H9 (cell line): ENCODE data around the gene ST6GALNAC5. TPM values are rescaled to one million over a fixed set of nuclear protein-coding genes. Genes with fewer than 3 reads are reported as not detected.

Source experiments
- DNase-seq: peaks from one replicate; pipeline ENCODE4 v3.0.0-alpha.2; 2017
- H2AFZ ChIP-seq: one replicate; pipeline ENCODE4 v1.6.1; 2013; ENCODE audit warnings: mild to moderate bottlenecking, low read length, control low read depth, moderate library complexity
- H2AK5ac ChIP-seq: 2 replicates; pipeline ENCODE4 v1.6.1; 2013; ENCODE audit warnings: low read length, control low read depth, mixed read lengths; ENCODE audit not compliant: insufficient read length
- H2BK120ac ChIP-seq: one replicate; pipeline ENCODE4 v1.6.1; 2013; ENCODE audit warnings: low read depth, mild to moderate bottlenecking, low read length, control low read depth, inconsistent platforms; ENCODE audit not compliant: poor library complexity, severe bottlenecking
- H2BK12ac ChIP-seq: 2 replicates; pipeline ENCODE4 v1.6.1; 2013; ENCODE audit warnings: low read length, control low read depth, mixed read lengths, low read depth; ENCODE audit not compliant: insufficient read length
- H2BK15ac ChIP-seq: 2 replicates; pipeline ENCODE4 v1.6.1; 2013; ENCODE audit warnings: low read depth, low read length, control low read depth
- H2BK20ac ChIP-seq: one replicate; pipeline ENCODE4 v1.6.1; 2013; ENCODE audit warnings: low read depth, mild to moderate bottlenecking, low read length, control low read depth, inconsistent platforms; ENCODE audit not compliant: poor library complexity, severe bottlenecking
- H2BK5ac ChIP-seq: 2 replicates; pipeline ENCODE4 v1.6.1; 2013; ENCODE audit warnings: low read length, control low read depth, mixed read lengths; ENCODE audit not compliant: insufficient read length
- H3K14ac ChIP-seq: 2 replicates; pipeline ENCODE4 v1.6.1; 2013; ENCODE audit warnings: low read length, control low read depth; ENCODE audit not compliant: insufficient read depth
- H3K18ac ChIP-seq: 2 replicates; pipeline ENCODE4 v1.6.1; 2013; ENCODE audit warnings: low read depth, mild to moderate bottlenecking, mixed read lengths, low read length, control low read depth; ENCODE audit not compliant: insufficient read length
- H3K23ac ChIP-seq: 2 replicates; pipeline ENCODE4 v1.6.1; 2013; ENCODE audit warnings: low read length, control low read depth, mixed read lengths, low read depth; ENCODE audit not compliant: insufficient read length
- H3K23me2 ChIP-seq: 2 replicates; pipeline ENCODE4 v1.6.1; 2013; ENCODE audit warnings: low read depth, mild to moderate bottlenecking, mixed read lengths, low read length, control low read depth; ENCODE audit not compliant: insufficient read length, poor library complexity, severe bottlenecking
- H3K27ac ChIP-seq: 2 replicates; pipeline ENCODE4 v1.5.1; 2013; ENCODE audit warnings: low read length, control low read depth, mixed read lengths, low read depth; ENCODE audit not compliant: insufficient read length
- H3K27me3 ChIP-seq: 2 replicates; pipeline ENCODE4 v1.6.1; 2013; ENCODE audit warnings: low read length, control low read depth, inconsistent platforms; ENCODE audit not compliant: insufficient read depth
- H3K4ac ChIP-seq: 2 replicates; pipeline ENCODE4 v1.6.1; 2013; ENCODE audit warnings: low read depth, mild to moderate bottlenecking, control low read depth, inconsistent platforms, low read length, moderate library complexity
- H3K4me1 ChIP-seq: 2 replicates; pipeline ENCODE4 v1.6.1; 2013; ENCODE audit warnings: low read length, control low read depth, inconsistent platforms; ENCODE audit not compliant: insufficient read depth
- H3K4me2 ChIP-seq: 2 replicates; pipeline ENCODE4 v1.6.1; 2013; ENCODE audit warnings: low read length, control low read depth, mixed read lengths; ENCODE audit not compliant: insufficient read length, insufficient read depth
- H3K56ac ChIP-seq: 2 replicates; pipeline ENCODE4 v1.6.1; 2013; ENCODE audit warnings: low read depth, mild to moderate bottlenecking, mixed read lengths, low read length, control low read depth; ENCODE audit not compliant: insufficient read length
- H3K79me1 ChIP-seq: 2 replicates; pipeline ENCODE4 v1.6.1; 2013; ENCODE audit warnings: low read depth, mild to moderate bottlenecking, moderate library complexity, low read length, control low read depth, inconsistent platforms; ENCODE audit not compliant: insufficient read depth, poor library complexity, severe bottlenecking
- H3K79me2 ChIP-seq: 2 replicates; pipeline ENCODE4 v1.6.1; 2013; ENCODE audit warnings: low read length, control low read depth, inconsistent platforms; ENCODE audit not compliant: insufficient read depth
- H3K9ac ChIP-seq: 2 replicates; pipeline ENCODE4 v1.6.1; 2013; ENCODE audit warnings: low read length, control low read depth, mixed read lengths; ENCODE audit not compliant: insufficient read length; ENCODE audit errors: extremely low read depth
- H3K9me3 ChIP-seq: one replicate; pipeline ENCODE4 v1.6.1; 2013; ENCODE audit warnings: low read depth, low read length, inconsistent platforms; ENCODE audit not compliant: control insufficient read depth
- H3T11ph ChIP-seq: one replicate; pipeline ENCODE4 v1.6.1; 2013; ENCODE audit warnings: mild to moderate bottlenecking, low read length, control low read depth, inconsistent platforms
- H4K20me1 ChIP-seq: one replicate; pipeline ENCODE4 v1.6.1; 2013; ENCODE audit not compliant: control insufficient read depth, insufficient read length, insufficient read depth
- H4K5ac ChIP-seq: 2 replicates; pipeline ENCODE4 v1.6.1; 2013; ENCODE audit warnings: low read depth, mild to moderate bottlenecking, mixed read lengths, low read length, control low read depth; ENCODE audit not compliant: insufficient read length
- H4K8ac ChIP-seq: replicated peaks from 2 replicates; pipeline ENCODE4 v1.6.1; 2013; ENCODE audit warnings: low read length, control low read depth, mixed read lengths, low read depth; ENCODE audit not compliant: insufficient read length
- H4K91ac ChIP-seq: 2 replicates; pipeline ENCODE4 v1.6.1; 2013; ENCODE audit warnings: low read depth, mild to moderate bottlenecking, moderate library complexity, mixed read lengths, low read length, control low read depth; ENCODE audit not compliant: insufficient read length
- H3K27ac Mint-ChIP-seq, 3 experiments: 2 replicates in 2 of 3; 3 replicates in 1 of 3; pipeline ENCODE4 v1.8.0; 2020 to 2021; ENCODE audit warnings: mixed read lengths in 3 of 3, mild to moderate bottlenecking in 1 of 3, moderate library complexity in 1 of 3
- H3K27me3 Mint-ChIP-seq: 2 replicates; pipeline ENCODE4 v1.8.0; 2021; ENCODE audit warnings: low read depth, mild to moderate bottlenecking, moderate library complexity, mixed read lengths
- H3K36me3 Mint-ChIP-seq, 3 experiments: 2 replicates in 2 of 3; 3 replicates in 1 of 3; pipeline ENCODE4 v1.8.0; 2020 to 2021; ENCODE audit warnings: low read depth in 3 of 3, mixed read lengths in 3 of 3; ENCODE audit not compliant: insufficient read depth in 1 of 3
- H3K4me1 Mint-ChIP-seq, 2 experiments: 2 replicates each; pipeline ENCODE4 v1.8.0; 2020; ENCODE audit warnings: mixed read lengths in 2 of 2
- H3K4me3 Mint-ChIP-seq, 2 experiments: 2 replicates in 1 of 2; 3 replicates in 1 of 2; pipeline ENCODE4 v1.8.0; 2020 to 2021; ENCODE audit warnings: mild to moderate bottlenecking in 2 of 2, mixed read lengths in 2 of 2, moderate library complexity in 1 of 2
- H3K9me3 Mint-ChIP-seq, 2 experiments: 2 replicates in 1 of 2; 3 replicates in 1 of 2; pipeline ENCODE4 v1.8.0; 2020; ENCODE audit warnings: mild to moderate bottlenecking in 2 of 2, mixed read lengths in 2 of 2, moderate library complexity in 1 of 2
- CTCF ChIP-seq: fragments of 200-600 bp; sonication (generic); conservative IDR thresholded peaks from 3 replicates; pipeline ENCODE4 v1.8.0; 2021; ENCODE audit warnings: antibody characterized with exemption, mild to moderate bottlenecking
- WGBS: extraction: QIAGEN DNeasy Blood & Tissue Kit; methylation state at CpG from one replicate; pipeline ENCODE4 v1.1.7; 2013; ENCODE audit warnings: missing lambda C conversion rate, low lambda C conversion rate, mixed read lengths; ENCODE audit not compliant: insufficient read length; ENCODE audit errors: extremely low coverage; 5-methylcytosine and 5-hydroxymethylcytosine counted together
- total RNA-seq: library from RNA; stranded (reverse); gene quantifications from 2 replicates; pipeline ENCODE4 v1.2.1, GENCODE V29; 2021

ST6GALNAC5 gene
- total RNA-seq, 1 experiment from 2014 or later: 3.3 TPM

GRCh38 chr1:76993036-76993435 lies 125.8 kb downstream of the ST6GALNAC5 start:
- DNase-seq: no peak
- Histone ChIP-seq H3K23me2 (no peaks in the 10 kb centered on the region), H4K20me1 (no peaks in the 10 kb centered on the region), H3K9ac (no peak overlapping the region), H2AK5ac (no peak overlapping the region), H3K9me3 (no peaks in the 10 kb centered on the region), H3K4me1 (0 out of 2 replicates have a peak, but pooled peaks cover 4% of the 10 kb centered on the region), H3K14ac (no peak overlapping the region), H4K5ac (no peak overlapping the region), H2BK5ac (no peak overlapping the region), H3T11ph (no peak overlapping the region), H3K56ac (no peak overlapping the region), H4K8ac (no peak overlapping the region), H3K4me2 (no peak overlapping the region), H3K79me2 (no peaks in the 10 kb centered on the region), H3K27me3 (no peaks in the 10 kb centered on the region), H3K27ac (no peak overlapping the region), H3K79me1 (no peaks in the 10 kb centered on the region), H2BK120ac (no peak overlapping the region), H3K23ac (no peak overlapping the region), H2BK20ac (no peak overlapping the region), H2AFZ (no peak overlapping the region), H3K18ac (no peak overlapping the region), H4K91ac (no peak overlapping the region), H3K4ac (no peak overlapping the region), H2BK15ac (no peak overlapping the region), H2BK12ac (no peak overlapping the region)
- Mint-ChIP-seq H3K4me1 (peaks cover 7 to 8% of the 10 kb centered on the region in 2 experiments; a peak in 2 of 4 replicates), H3K36me3 (no peaks in the 10 kb centered on the region), H3K4me3 (no peak overlapping the region), H3K27ac (no peak overlapping the region), H3K9me3 (no peaks in the 10 kb centered on the region), H3K27me3 (no peaks in the 10 kb centered on the region)
- WGBS: no CpG with 5 or more reads among the region's 1 CpG
- TF ChIP-seq CTCF: no peak
